NCI-H2107 (cell line): Measurements from ENCODE around the gene WIPI1.

Experiments used
- DNase-seq: peaks from one replicate; lab custom pipeline; 2025; lab: John Stamatoyannopoulos, UW

The WIPI1 gene

GRCh38 chr17:68460146-68460545 lies 2.9 kb upstream of the WIPI1 start:
- no peak for DNase-seq

GRCh38 chr17:68459037-68459639 lies 1.8 kb upstream of the WIPI1 start:
- DNase-seq, result no peak

GRCh38 chr17:68458260-68459036 lies 1.2 kb upstream of the WIPI1 start:
- no peak for DNase-seq

GRCh38 chr17:68457539-68458259 lies 403 bp upstream of the WIPI1 start:
- DNase-seq, result peak; percentile 93

GRCh38 chr17:68456339-68457167 lies 743 bp downstream of the WIPI1 start:
- DNase-seq, result no peak

GRCh38 chr17:68455901-68456338 lies 1.4 kb downstream of the WIPI1 start:
- peak; percentile 50 for DNase-seq

- DNase-seq, result no peak
Observed at GRCh38 chr17:68453991-68454665, 3.2 kb downstream of the WIPI1 start.

GRCh38 chr17:68452724-68453290 lies 4.5 kb downstream of the WIPI1 start:
- DNase-seq, result no peak

GRCh38 chr17:68451670-68452354 lies 5.5 kb downstream of the WIPI1 start:
- no peak for DNase-seq

GRCh38 chr17:68450801-68451200 lies 6.5 kb downstream of the WIPI1 start:
- no peak for DNase-seq

GRCh38 chr17:68450391-68450790 lies 6.9 kb downstream of the WIPI1 start:
- DNase-seq, result peak; percentile 44

GRCh38 chr17:68449021-68449739 lies 8.1 kb downstream of the WIPI1 start:
- no peak for DNase-seq

- DNase-seq, result no peak
Observed at GRCh38 chr17:68446626-68447041, 10.7 kb downstream of the WIPI1 start.

GRCh38 chr17:68445671-68446070 lies 11.6 kb downstream of the WIPI1 start:
- DNase-seq, result no peak

- DNase-seq, result no peak
Observed at GRCh38 chr17:68443972-68444464, 13.3 kb downstream of the WIPI1 start.

GRCh38 chr17:68441070-68441770 lies 16.1 kb downstream of the WIPI1 start:
- DNase-seq, result no peak

- no peak for DNase-seq
Observed at GRCh38 chr17:68440526-68440925, 16.8 kb downstream of the WIPI1 start.

GRCh38 chr17:68439656-68440290 lies 17.5 kb downstream of the WIPI1 start:
- no peak for DNase-seq
